ENCODE measurements around the gene MMP10.

The MMP10 gene

DNA sequence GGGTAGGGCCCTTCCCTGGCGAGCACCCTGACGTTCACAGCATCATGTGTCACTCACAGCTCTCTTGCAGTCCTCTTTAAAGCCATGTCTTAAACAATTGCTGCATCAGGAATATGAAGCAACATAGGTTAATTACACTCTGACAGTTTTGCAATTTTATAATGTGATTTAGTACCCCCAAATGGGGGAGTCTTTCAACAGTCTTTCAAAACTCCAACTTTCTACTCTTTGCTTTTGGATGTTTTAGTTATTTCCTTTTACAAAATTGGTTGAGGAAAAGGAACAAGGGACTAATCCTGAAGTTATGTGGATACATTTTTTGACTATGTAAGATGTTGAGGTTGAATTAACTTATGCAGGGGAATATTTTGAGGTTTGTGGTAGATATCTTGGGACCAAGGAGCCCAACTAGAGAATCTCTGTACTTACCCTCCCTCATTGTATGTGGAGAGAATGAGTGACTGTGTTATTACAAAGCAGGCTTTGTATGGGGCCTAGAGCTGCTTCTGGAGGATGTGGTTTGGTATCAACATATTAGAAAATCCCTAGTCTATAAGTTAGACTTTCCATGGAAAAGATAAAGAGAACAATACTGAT, 55.4 kb downstream of the MMP10 start, which contains the start of gene MMP8:
TSS of gene MMP8 (minus strand) at position 51 of the 597 bp plus-strand sequence. CDS start 99 bp downstream, outside the sequence.
- Histone ChIP-seq H3K4me3 (ENCODE audit: low read depth, low read length) (no peak within 1 kb of the TSS), H3K27me3 (ENCODE audit: insufficient read depth, low read length) (peaks cover 21% of the 10 kb centered on the region), H3K79me2 (ENCODE audit: control insufficient read depth, insufficient read depth, low read length, unreplicated experiment) (no peaks in the 10 kb centered on the region), H3K27ac (ENCODE audit: low read depth, low read length) (no peak within 1 kb of the TSS), H2AFZ (ENCODE audit: low read length, unreplicated experiment) (no peak within 1 kb of the TSS), H3K36me3 (ENCODE audit: insufficient read depth, low read length) (no peaks in the 10 kb centered on the region), H3K4me1 (ENCODE audit: control insufficient read depth, insufficient read depth, low read length, unreplicated experiment) (peaks cover 11% of the 10 kb centered on the region)

DNA sequence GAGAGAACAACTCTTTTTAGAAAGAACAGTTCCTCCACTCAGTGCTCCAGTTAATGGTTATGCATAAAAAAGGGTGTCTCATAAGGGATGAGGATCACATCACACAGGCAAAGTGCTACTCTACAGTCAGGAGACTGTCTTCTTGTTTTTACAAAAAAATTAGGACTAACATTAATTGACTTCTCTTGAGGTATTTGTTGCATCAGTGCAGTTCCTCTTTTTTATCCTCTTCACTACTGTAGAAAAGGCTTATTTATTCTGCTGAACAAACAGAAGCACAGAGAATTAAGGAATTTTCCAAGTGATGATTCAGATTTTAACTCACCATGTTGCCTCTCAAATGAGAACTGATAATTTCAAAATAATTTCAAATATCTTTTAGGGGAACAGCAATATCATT, 57.6 kb downstream of the MMP10 start:
- Histone ChIP-seq H3K27ac (ENCODE audit: low read depth, low read length) (no peak overlapping the region), H3K79me2 (ENCODE audit: control insufficient read depth, insufficient read depth, low read length, unreplicated experiment) (no peaks in the 10 kb centered on the region), H3K27me3 (ENCODE audit: insufficient read depth, low read length) (peaks cover 41% of the 10 kb centered on the region), H3K36me3 (ENCODE audit: insufficient read depth, low read length) (no peaks in the 10 kb centered on the region), H3K4me1 (ENCODE audit: control insufficient read depth, insufficient read depth, low read length, unreplicated experiment) (peaks cover 3% of the 10 kb centered on the region), H2AFZ (ENCODE audit: low read length, unreplicated experiment) (no peak overlapping the region), H3K4me3 (ENCODE audit: low read depth, low read length) (no peak overlapping the region)
